ENCODE data around the gene GPC5.
"Not testable (repeated sequence)": the region's sequence is repeated elsewhere in the genome, so short reads cannot be mapped to it uniquely, and the experiment has no call there.

Gene GPC5

GRCh38 chr13:91398413-91399188 is at the start of gene GPC5:
GPC5 (plus strand) TSS chr13:91398621.
- peak in 1 of 2 experiments; percentile 12 for DNase-seq (ENCODE audit: low read depth in 2 of 2)

- peak; percentile 65 to 66 for DNase-seq (ENCODE audit: low read depth in 2 of 2)
These were observed 49.5 kb upstream of the GPC5 start for GRCh38 chr13:91348906-91349435.

GRCh38 chr13:91349992-91350911 is 48.2 kb upstream of the GPC5 start:
- no peak for DNase-seq (ENCODE audit: low read depth in 2 of 2)

GRCh38 chr13:91351123-91351522 is 47.3 kb upstream of the GPC5 start:
- DNase-seq (ENCODE audit: low read depth in 2 of 2) = no peak

GRCh38 chr13:91351980-91352379 is 46.4 kb upstream of the GPC5 start:
- DNase-seq (ENCODE audit: low read depth in 2 of 2) = no peak

- not testable (repeated sequence) for DNase-seq (ENCODE audit: low read depth in 2 of 2)
These were observed 45.5 kb upstream of the GPC5 start for GRCh38 chr13:91352891-91353290.

- DNase-seq (ENCODE audit: low read depth in 2 of 2) = no peak
These were observed 44.9 kb upstream of the GPC5 start for GRCh38 chr13:91353494-91353893.

GRCh38 chr13:91355099-91355825 is 43.2 kb upstream of the GPC5 start:
- no peak for DNase-seq (ENCODE audit: low read depth in 2 of 2)

GRCh38 chr13:91355826-91356710 is 42.4 kb upstream of the GPC5 start:
- DNase-seq (ENCODE audit: low read depth in 2 of 2) = no peak

GRCh38 chr13:91356919-91357612 is 41.4 kb upstream of the GPC5 start:
- DNase-seq (ENCODE audit: low read depth in 2 of 2) = no peak

- DNase-seq (ENCODE audit: low read depth in 2 of 2) = no peak
These were observed 40.6 kb upstream of the GPC5 start for GRCh38 chr13:91357613-91358386.

- DNase-seq (ENCODE audit: low read depth in 2 of 2) = no peak
These were observed 40.0 kb upstream of the GPC5 start for GRCh38 chr13:91358387-91358782.

- DNase-seq (ENCODE audit: low read depth in 2 of 2) = no peak
These were observed 39.3 kb upstream of the GPC5 start for GRCh38 chr13:91359111-91359510.

- DNase-seq (ENCODE audit: low read depth in 2 of 2) = no peak
These were observed 38.8 kb upstream of the GPC5 start for GRCh38 chr13:91359631-91360030.

GRCh38 chr13:91360246-91360751 is 38.1 kb upstream of the GPC5 start:
- DNase-seq (ENCODE audit: low read depth in 2 of 2) = no peak

GRCh38 chr13:91361755-91362271 is 36.6 kb upstream of the GPC5 start:
- DNase-seq (ENCODE audit: low read depth in 2 of 2) = no peak

GRCh38 chr13:91362908-91363307 is 35.5 kb upstream of the GPC5 start:
- DNase-seq (ENCODE audit: low read depth in 2 of 2) = no peak

GRCh38 chr13:91368101-91368500 is 30.3 kb upstream of the GPC5 start:
- DNase-seq (ENCODE audit: low read depth in 2 of 2) = no peak

All from fibroblast of skin of left quadriceps (primary cell).